SK-N-SH (cell line): ENCODE measurements around the gene PIEZO2. TPM values are rescaled to one million over a fixed set of nuclear protein-coding genes. Genes with fewer than 3 reads are reported as not detected.

Source experiments
- CTCF ChIA-PET: fragments of 300-600, 350-600 bp; formaldehyde crosslinking; extraction: SDS; loops from one replicate; lab custom pipeline; 2021; lab: Yijun Ruan, JAX
- POLR2A ChIA-PET: fragments of 350-600 bp; sonication (Branson Sonifier 250); formaldehyde crosslinking; extraction: SDS; loops from one replicate; lab custom pipeline; 2020; ENCODE audit warnings: antibody characterized with exemption, inconsistent platforms; lab: Yijun Ruan, JAX
- DNase-seq: peaks from one replicate; pipeline ENCODE4 v3.0.0; 2012
- H2AFZ ChIP-seq: fragments of 200-600 bp; sonication (generic); 2 replicates; pipeline ENCODE4 v1.8.1; 2016; ENCODE audit warnings: antibody characterized with exemption, mild to moderate bottlenecking, low read depth
- H3F3A ChIP-seq: fragments of 200-600 bp; sonication (generic); replicated peaks from 2 replicates; pipeline ENCODE3; 2016; ENCODE audit warnings: antibody characterized with exemption, mild to moderate bottlenecking; ENCODE audit not compliant: insufficient read depth
- H3K27ac ChIP-seq, 2 experiments: fragments of 200-500 bp in 1 of 2; fragments of 200-600 bp in 1 of 2; sonication (Bioruptor generic) in 1 of 2; sonication (generic), shearing (Covaris generic) in 1 of 2; 2 replicates each; pipeline versions ENCODE4 v1.5.1 to v1.6.1; 2014 to 2016; ENCODE audit warnings: low read depth in 2 of 2, inconsistent platforms in 1 of 2, low read length in 1 of 2, mild to moderate bottlenecking in 1 of 2, mixed read lengths in 1 of 2
- H3K27me3 ChIP-seq: fragments of 200-600 bp; sonication (generic), shearing (Covaris generic); 2 replicates; pipeline ENCODE4 v1.6.1; 2016; ENCODE audit warnings: mixed run types; ENCODE audit not compliant: insufficient read depth
- H3K36me3 ChIP-seq, 2 experiments: fragments of 200-500 bp in 1 of 2; fragments of 200-600 bp in 1 of 2; sonication (Bioruptor generic) in 1 of 2; sonication (generic) in 1 of 2; replicated peaks in 1 of 2; 2 replicates each; pipeline versions ENCODE3 to v1.5.1; 2014 to 2016; ENCODE audit warnings: low read length in 1 of 2, mild to moderate bottlenecking in 1 of 2; ENCODE audit not compliant: insufficient read depth in 2 of 2, control insufficient read depth in 1 of 2
- H3K4me1 ChIP-seq, 2 experiments: fragments of 200-500 bp in 1 of 2; fragments of 200-600 bp in 1 of 2; sonication (Bioruptor generic) in 1 of 2; sonication (generic), shearing (Covaris generic) in 1 of 2; 2 replicates each; pipeline versions ENCODE4 v1.5.1 to v1.6.1; 2014 to 2016; ENCODE audit warnings: low read depth in 1 of 2, low read length in 1 of 2, mixed run types in 1 of 2; ENCODE audit not compliant: insufficient read depth in 2 of 2, control insufficient read depth in 1 of 2
- H3K4me2 ChIP-seq: fragments of 200-600 bp; sonication (generic), shearing (Covaris generic); 2 replicates; pipeline ENCODE4 v1.6.1; 2017; ENCODE audit warnings: mixed run types
- H3K4me3 ChIP-seq, 2 experiments: fragments of 200-500 bp in 1 of 2; fragments of 200-600 bp in 1 of 2; sonication (Bioruptor generic) in 1 of 2; sonication (generic), shearing (Covaris generic) in 1 of 2; 2 replicates each; pipeline versions ENCODE4 v1.5.1 to v1.8.1; 2014 to 2016; ENCODE audit warnings: low read depth in 2 of 2, inconsistent platforms in 1 of 2, low read length in 1 of 2, mild to moderate bottlenecking in 1 of 2, mixed read lengths in 1 of 2, moderate library complexity in 1 of 2
- H3K79me2 ChIP-seq: fragments of 200-600 bp; sonication (generic); 2 replicates; pipeline ENCODE4 v1.8.1; 2017; ENCODE audit warnings: mild to moderate bottlenecking; ENCODE audit not compliant: insufficient read depth
- H3K9ac ChIP-seq: fragments of 200-600 bp; sonication (generic); 2 replicates; pipeline ENCODE4 v1.6.1; 2017; ENCODE audit warnings: mixed run types
- H3K9me2 ChIP-seq: fragments of 200-600 bp; sonication (generic); 2 replicates; pipeline ENCODE4 v1.6.1; 2017; ENCODE audit warnings: mixed run types
- H3K9me3 ChIP-seq: fragments of 200-600 bp; sonication (generic); 2 replicates; pipeline ENCODE4 v1.6.1; 2017; ENCODE audit warnings: mixed run types, mild to moderate bottlenecking, moderate library complexity
- H4K20me1 ChIP-seq: fragments of 200-600 bp; sonication (generic); 2 replicates; pipeline ENCODE4 v1.6.1; 2017; ENCODE audit warnings: mild to moderate bottlenecking, mixed run types; ENCODE audit not compliant: insufficient read depth
- EP300 ChIP-seq, 2 experiments: IDR thresholded peaks; 2 replicates each; pipeline versions ENCODE4 v1.4.0 to v1.6.1; 2012; ENCODE audit warnings: borderline replicate concordance in 1 of 2, low read depth in 1 of 2, low read length in 1 of 2
- GABPA ChIP-seq: IDR thresholded peaks from 2 replicates; pipeline ENCODE4 v1.4.0; 2012; ENCODE audit warnings: low read depth, mild to moderate bottlenecking
- GATA2 ChIP-seq: sonication (generic); formaldehyde crosslinking; IDR thresholded peaks from 2 replicates; pipeline ENCODE4 v1.5.0; 2020; ENCODE audit warnings: mild to moderate bottlenecking, missing genetic modification reagents
- IRF3 ChIP-seq: fragments of 150-350 bp; IDR thresholded peaks from 2 replicates; pipeline ENCODE4 v1.6.1; 2016; ENCODE audit warnings: mild to moderate bottlenecking, low read depth, low read length
- MAX ChIP-seq: IDR thresholded peaks from 2 replicates; pipeline ENCODE4 v1.4.0; 2012; ENCODE audit warnings: low read depth
- MEF2A ChIP-seq: IDR thresholded peaks from 2 replicates; pipeline ENCODE4 v1.4.0; 2012; ENCODE audit warnings: low read depth, borderline replicate concordance
- MXI1 ChIP-seq: IDR thresholded peaks from 2 replicates; pipeline ENCODE4 v1.6.1; 2012; ENCODE audit warnings: mild to moderate bottlenecking, low read depth, low read length, improper control_type of control experiment
- NFIC ChIP-seq: IDR thresholded peaks from 2 replicates; pipeline ENCODE4 v1.4.0; 2012; ENCODE audit warnings: borderline replicate concordance
- NRF1 ChIP-seq: IDR thresholded peaks from 2 replicates; pipeline ENCODE4 v1.6.1; 2012; ENCODE audit warnings: low read depth, mild to moderate bottlenecking, low read length
- RCOR1 ChIP-seq: fragments of 150-350 bp; IDR thresholded peaks from 2 replicates; pipeline ENCODE4 v1.6.1; 2017; ENCODE audit warnings: antibody characterized with exemption, low read length
- REST ChIP-seq: IDR thresholded peaks from 2 replicates; pipeline ENCODE4 v1.6.1; 2012; ENCODE audit warnings: mild to moderate bottlenecking, low read depth, low read length, moderate library complexity
- RFX5 ChIP-seq: IDR thresholded peaks from 2 replicates; pipeline ENCODE4 v1.6.1; 2012; ENCODE audit warnings: mild to moderate bottlenecking, improper control_type of control experiment, low read length
- RXRA ChIP-seq: IDR thresholded peaks from 2 replicates; pipeline ENCODE4 v1.4.0; 2012; ENCODE audit warnings: low read depth, mild to moderate bottlenecking, borderline replicate concordance
- TAF1 ChIP-seq: IDR thresholded peaks from 2 replicates; pipeline ENCODE4 v1.6.1; 2012; ENCODE audit warnings: low read depth, mild to moderate bottlenecking, low read length, moderate library complexity, borderline replicate concordance
- TCF12 ChIP-seq: IDR thresholded peaks from 2 replicates; pipeline ENCODE4 v1.4.0; 2012
- TEAD4 ChIP-seq: IDR thresholded peaks from 2 replicates; pipeline ENCODE4 v1.4.0; 2012; ENCODE audit warnings: mild to moderate bottlenecking, borderline replicate concordance; ENCODE audit not compliant: insufficient read depth
- USF1 ChIP-seq: IDR thresholded peaks from 2 replicates; pipeline ENCODE4 v1.4.0; 2012; ENCODE audit warnings: low read depth, borderline replicate concordance
- USF2 ChIP-seq: fragments of 150-350 bp; IDR thresholded peaks from 2 replicates; pipeline ENCODE4 v1.6.1; 2017; ENCODE audit warnings: antibody characterized with exemption, low read length, low read depth, borderline replicate concordance
- YY1 ChIP-seq: IDR thresholded peaks from 2 replicates; pipeline ENCODE4 v1.4.0; 2012; ENCODE audit warnings: low read depth, mild to moderate bottlenecking
- ZBTB33 ChIP-seq: IDR thresholded peaks from 2 replicates; pipeline ENCODE4 v1.4.0; 2012; ENCODE audit warnings: low read depth, borderline replicate concordance
- WGBS: methylation state at CpG from one replicate; pipeline ENCODE4 v1.1.6; 2017; ENCODE audit warnings: low lambda C conversion rate; 5-methylcytosine and 5-hydroxymethylcytosine counted together
- polyA plus RNA-seq, 3 experiments: library from polyadenylated mRNA; depleted of rRNA; stranded (reverse); fragments of >200 nt; gene quantifications; 2 replicates each; pipeline ENCODE4 v1.2.3, GENCODE V29; 2012

The PIEZO2 gene
- polyA plus RNA-seq, 1 of the 3 experiments (the other 2 are of a cell fraction) = not detected

GRCh38 chr18:10858477-10858876 is 290.9 kb downstream of the PIEZO2 start:
- Histone ChIP-seq H2AFZ (no peak overlapping the region), H3K4me3 (no peak overlapping the region), H3K4me1 (no peaks in the 10 kb centered on the region), H3K27me3 (peaks cover 15% of the 10 kb centered on the region), H4K20me1 (no peaks in the 10 kb centered on the region), H3F3A (no peaks in the 10 kb centered on the region), H3K9me3 (no peaks in the 10 kb centered on the region), H3K79me2 (no peaks in the 10 kb centered on the region), H3K9ac (no peak overlapping the region), H3K36me3 (no peaks in the 10 kb centered on the region), H3K9me2 (no peaks in the 10 kb centered on the region), H3K27ac (no peak overlapping the region), H3K4me2 (no peak overlapping the region)
- DNase-seq = no peak
- POLR2A ChIA-PET = no interaction called here
- CTCF ChIA-PET = no interaction called here
- TF ChIP-seq USF2 (no peak), MAX (no peak), TCF12 (no peak), MEF2A (no peak), NFIC (no peak), TAF1 (no peak), RCOR1 (no peak), RFX5 (no peak), GABPA (no peak), REST (no peak), ZBTB33 (no peak), USF1 (no peak), GATA2 (CRISPR knock-in tag) (no peak), YY1 (no peak), NRF1 (no peak), TEAD4 (no peak), MXI1 (no peak), EP300 (IDR thresholded peaks at IDR 0.05; ENCODE audit: borderline replicate concordance in 1 of 2, low read depth in 1 of 2, low read length in 1 of 2) (no peak), RXRA (no peak), IRF3 (no peak)
- WGBS = 17% methylated on average over 4 of the region's 4 CpGs
